DMS153 treated with DMSO at 0.1 percent for 48 hours (cell line): ENCODE results near the gene ZBTB2.
A peak's percentile ranks its signal among the peaks of the same experiment; 100 is the strongest.
"Not testable (repeated sequence)": the region's sequence is repeated elsewhere in the genome, so short reads cannot be mapped to it uniquely, and the experiment has no call there.

Source experiments
- DNase-seq: peaks from one replicate; lab custom pipeline; 2025; ENCODE audit not compliant: unreplicated experiment; lab: John Stamatoyannopoulos, UW

Gene ZBTB2

GRCh38 chr6:151403919-151404308 lies 12.6 kb upstream of the ZBTB2 start:
- DNase-seq: no peak

- DNase-seq: no peak
These were observed 10.9 kb upstream of the ZBTB2 start for GRCh38 chr6:151402228-151402627.

GRCh38 chr6:151400473-151400872 lies 9.1 kb upstream of the ZBTB2 start:
- no peak for DNase-seq

GRCh38 chr6:151399679-151400078 lies 8.3 kb upstream of the ZBTB2 start:
- DNase-seq: no peak

GRCh38 chr6:151393410-151393809 lies 2.1 kb upstream of the ZBTB2 start:
- no peak for DNase-seq

GRCh38 chr6:151392427-151392826 lies 1.1 kb upstream of the ZBTB2 start:
- DNase-seq: no peak

GRCh38 chr6:151390851-151391470 lies 398 bp downstream of the ZBTB2 start:
- peak; percentile 50 for DNase-seq

- peak; percentile 95 for DNase-seq
These were observed 996 bp downstream of the ZBTB2 start for GRCh38 chr6:151390276-151390850.

GRCh38 chr6:151389618-151390275 lies 1.6 kb downstream of the ZBTB2 start:
- peak; percentile 55 for DNase-seq

- no peak for DNase-seq
These were observed 2.3 kb downstream of the ZBTB2 start for GRCh38 chr6:151388997-151389617.

- no peak for DNase-seq
These were observed 3.1 kb downstream of the ZBTB2 start for GRCh38 chr6:151388236-151388635.

GRCh38 chr6:151387175-151387970 lies 4.0 kb downstream of the ZBTB2 start:
- DNase-seq: no peak

GRCh38 chr6:151385177-151385576 lies 6.2 kb downstream of the ZBTB2 start:
- DNase-seq: no peak

GRCh38 chr6:151384151-151384550 lies 7.2 kb downstream of the ZBTB2 start:
- no peak for DNase-seq

GRCh38 chr6:151382631-151383030 lies 8.7 kb downstream of the ZBTB2 start:
- not testable (repeated sequence) for DNase-seq

GRCh38 chr6:151381722-151382121 lies 9.6 kb downstream of the ZBTB2 start:
- no peak for DNase-seq

GRCh38 chr6:151380848-151381205 lies 10.5 kb downstream of the ZBTB2 start:
- no peak for DNase-seq

- DNase-seq: no peak
These were observed 11.2 kb downstream of the ZBTB2 start for GRCh38 chr6:151379933-151380847.

GRCh38 chr6:151377095-151377494 lies 14.3 kb downstream of the ZBTB2 start:
- no peak for DNase-seq

GRCh38 chr6:151376440-151376839 lies 14.9 kb downstream of the ZBTB2 start:
- no peak for DNase-seq
